Astrocyte (in vitro differentiated cells and primary cell): ENCODE measurements around the gene SLC7A5.

Experiments
- CTCF ChIP-seq: IDR thresholded peaks from 2 replicates; pipeline ENCODE4 v1.5.1; 2011; ENCODE audit warnings: low read depth, mild to moderate bottlenecking, inconsistent platforms, low read length, moderate library complexity; ENCODE audit not compliant: insufficient read depth
- EZH2 ChIP-seq: IDR thresholded peaks from 2 replicates; pipeline ENCODE4 v1.6.1; 2012; ENCODE audit warnings: mild to moderate bottlenecking, low read length, inconsistent platforms; ENCODE audit not compliant: insufficient read depth

- TF ChIP-seq CTCF (no peak), EZH2 (no peak)
Observed at GRCh38 chr16:87823181-87823929, 46.0 kb downstream of the SLC7A5 start.
